Measurements from ENCODE around the gene PDE7B. TPM values are rescaled to one million over a fixed set of nuclear protein-coding genes. Genes with fewer than 3 reads are reported as not detected.

The PDE7B gene
- total and polyA plus RNA-seq, 4 donors: 0.75 to 5.2 (median 1.3) TPM

- Histone ChIP-seq H3K9me3 (ENCODE audit: control insufficient read depth in 4 of 4, low read length in 3 of 4) (no peaks in the 10 kb centered on the region), H3K4me3 (ENCODE audit: low read depth in 1 of 3, low read length in 3 of 3) (no peak overlapping the region), H3K9ac (ENCODE audit: low read depth in 1 of 2, low read length in 2 of 2) (no peak overlapping the region), H3K4me1 (ENCODE audit: control insufficient read depth in 4 of 4, insufficient read depth in 4 of 4, low read length in 3 of 4) (peaks cover 0 to 9% (median 5%) of the 10 kb centered on the region in 4 donors), H3K27ac (ENCODE audit: low read depth in 1 of 2, low read length in 2 of 2) (no peak overlapping the region), H3K36me3 (ENCODE audit: control insufficient read depth in 4 of 4, insufficient read depth in 3 of 4, low read depth in 1 of 4, low read length in 3 of 4) (no peaks in the 10 kb centered on the region), H3K27me3 (ENCODE audit: control insufficient read depth in 4 of 4, insufficient read depth in 4 of 4, low read length in 3 of 4) (no peaks in the 10 kb centered on the region)
- WGBS: 89% methylated on average over 2 of the region's 2 CpGs
- no peak for DNase-seq (ENCODE audit: low spot score)
- TF ChIP-seq, protein P1, sequence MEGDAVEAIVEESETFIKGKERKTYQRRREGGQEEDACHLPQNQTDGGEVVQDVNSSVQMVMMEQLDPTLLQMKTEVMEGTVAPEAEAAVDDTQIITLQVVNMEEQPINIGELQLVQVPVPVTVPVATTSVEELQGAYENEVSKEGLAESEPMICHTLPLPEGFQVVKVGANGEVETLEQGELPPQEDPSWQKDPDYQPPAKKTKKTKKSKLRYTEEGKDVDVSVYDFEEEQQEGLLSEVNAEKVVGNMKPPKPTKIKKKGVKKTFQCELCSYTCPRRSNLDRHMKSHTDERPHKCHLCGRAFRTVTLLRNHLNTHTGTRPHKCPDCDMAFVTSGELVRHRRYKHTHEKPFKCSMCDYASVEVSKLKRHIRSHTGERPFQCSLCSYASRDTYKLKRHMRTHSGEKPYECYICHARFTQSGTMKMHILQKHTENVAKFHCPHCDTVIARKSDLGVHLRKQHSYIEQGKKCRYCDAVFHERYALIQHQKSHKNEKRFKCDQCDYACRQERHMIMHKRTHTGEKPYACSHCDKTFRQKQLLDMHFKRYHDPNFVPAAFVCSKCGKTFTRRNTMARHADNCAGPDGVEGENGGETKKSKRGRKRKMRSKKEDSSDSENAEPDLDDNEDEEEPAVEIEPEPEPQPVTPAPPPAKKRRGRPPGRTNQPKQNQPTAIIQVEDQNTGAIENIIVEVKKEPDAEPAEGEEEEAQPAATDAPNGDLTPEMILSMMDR (IDR thresholded peaks at IDR 0.05; ENCODE audit: low read depth, low read length, missing input control): no peak
- no peak for TF ChIP-seq YY1 (IDR thresholded peaks at IDR 0.05)
- TF ChIP-seq EGR1 (IDR thresholded peaks at IDR 0.05; ENCODE audit: low read depth in 2 of 2): no peak
Observed at GRCh38 chr6:136149311-136149710, 297.8 kb downstream of the PDE7B start.

DNA sequence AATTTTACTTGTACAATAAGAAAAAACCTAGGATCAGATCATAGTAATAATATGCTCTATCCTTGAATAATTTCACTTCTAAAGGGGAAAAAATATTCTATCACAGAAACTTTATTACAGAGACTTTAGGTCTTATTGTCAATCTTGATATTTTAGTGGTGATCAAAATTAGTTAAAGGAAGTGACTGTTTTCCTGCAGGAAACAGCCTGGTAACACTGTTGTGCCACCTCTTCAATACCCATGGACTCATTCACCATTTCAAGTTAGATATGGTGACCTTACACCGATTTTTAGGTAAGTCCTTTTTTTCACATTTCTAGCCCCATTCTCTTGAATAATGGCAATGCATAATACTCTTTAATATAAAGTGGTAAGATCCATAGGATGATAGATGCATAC lies 299.5 kb downstream of the PDE7B start:
- Histone ChIP-seq H3K4me1 (ENCODE audit: control insufficient read depth in 4 of 4, insufficient read depth in 4 of 4, low read length in 3 of 4) (peaks cover 0 to 20% (median 14%) of the 10 kb centered on the region in 4 donors), H3K9me3 (ENCODE audit: control insufficient read depth in 4 of 4, low read length in 3 of 4) (no peaks in the 10 kb centered on the region), H3K27me3 (ENCODE audit: control insufficient read depth in 4 of 4, insufficient read depth in 4 of 4, low read length in 3 of 4) (no peaks in the 10 kb centered on the region), H3K27ac (ENCODE audit: low read depth in 1 of 2, low read length in 2 of 2) (no peak overlapping the region), H3K4me3 (ENCODE audit: low read depth in 1 of 3, low read length in 3 of 3) (no peak overlapping the region), H3K9ac (ENCODE audit: low read depth in 1 of 2, low read length in 2 of 2) (no peak overlapping the region), H3K36me3 (ENCODE audit: control insufficient read depth in 4 of 4, insufficient read depth in 3 of 4, low read depth in 1 of 4, low read length in 3 of 4) (no peaks in the 10 kb centered on the region)
- TF ChIP-seq EGR1 (IDR thresholded peaks at IDR 0.05; ENCODE audit: low read depth in 2 of 2) (no peak), NR2F2 (IDR thresholded peaks at IDR 0.05) (no peak), HNF4A (conservative IDR thresholded peaks at IDR 0.05) (no peak), GABPA (IDR thresholded peaks at IDR 0.05 in 1 of 2, conservative IDR thresholded peaks at IDR 0.05 in 1 of 2) (no peak), RXRA (IDR thresholded peaks at IDR 0.05) (no peak)
- TF ChIP-seq, protein P2, sequence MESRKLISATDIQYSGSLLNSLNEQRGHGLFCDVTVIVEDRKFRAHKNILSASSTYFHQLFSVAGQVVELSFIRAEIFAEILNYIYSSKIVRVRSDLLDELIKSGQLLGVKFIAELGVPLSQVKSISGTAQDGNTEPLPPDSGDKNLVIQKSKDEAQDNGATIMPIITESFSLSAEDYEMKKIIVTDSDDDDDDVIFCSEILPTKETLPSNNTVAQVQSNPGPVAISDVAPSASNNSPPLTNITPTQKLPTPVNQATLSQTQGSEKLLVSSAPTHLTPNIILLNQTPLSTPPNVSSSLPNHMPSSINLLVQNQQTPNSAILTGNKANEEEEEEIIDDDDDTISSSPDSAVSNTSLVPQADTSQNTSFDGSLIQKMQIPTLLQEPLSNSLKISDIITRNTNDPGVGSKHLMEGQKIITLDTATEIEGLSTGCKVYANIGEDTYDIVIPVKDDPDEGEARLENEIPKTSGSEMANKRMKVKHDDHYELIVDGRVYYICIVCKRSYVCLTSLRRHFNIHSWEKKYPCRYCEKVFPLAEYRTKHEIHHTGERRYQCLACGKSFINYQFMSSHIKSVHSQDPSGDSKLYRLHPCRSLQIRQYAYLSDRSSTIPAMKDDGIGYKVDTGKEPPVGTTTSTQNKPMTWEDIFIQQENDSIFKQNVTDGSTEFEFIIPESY (IDR thresholded peaks at IDR 0.05): no peak
- no peak for DNase-seq (ENCODE audit: low spot score)
- WGBS: 79% methylated on average over 1 of the region's 1 CpG

DNA sequence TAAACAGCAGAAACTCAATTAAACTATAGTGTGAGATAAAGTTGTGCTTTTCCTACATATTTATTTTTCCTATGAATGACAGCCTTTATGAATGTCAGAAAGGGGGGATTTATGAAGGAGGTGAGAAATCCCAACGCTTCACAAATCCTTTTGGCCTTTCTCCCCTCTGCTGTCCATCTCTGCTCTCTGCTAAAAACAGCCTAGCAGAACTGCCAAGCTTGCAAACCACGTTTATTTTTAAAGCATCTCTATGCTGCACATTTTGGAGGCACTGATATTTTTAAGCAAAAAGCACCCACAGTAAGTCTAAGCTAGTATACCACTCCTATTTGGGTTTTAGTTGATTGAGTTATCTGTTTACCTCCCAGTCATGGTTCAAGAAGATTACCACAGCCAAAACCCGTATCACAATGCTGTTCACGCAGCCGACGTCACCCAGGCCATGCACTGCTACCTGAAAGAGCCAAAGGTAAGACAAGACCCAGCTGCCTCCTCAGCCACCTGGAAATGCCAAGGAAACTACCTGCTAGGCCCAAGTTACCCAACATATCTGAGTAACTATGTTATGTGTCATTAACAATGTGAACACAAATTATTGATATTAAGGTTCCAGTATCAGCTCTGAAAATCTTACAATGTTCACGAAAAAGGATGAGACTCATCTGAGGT lies 302.3 kb downstream of the PDE7B start:
- TF ChIP-seq NR2F2 (IDR thresholded peaks at IDR 0.05): no peak
- TF ChIP-seq JUND (IDR thresholded peaks at IDR 0.05): no peak
- no peak for TF ChIP-seq RAD21 (IDR thresholded peaks at IDR 0.05)
- no peak for TF ChIP-seq EGR1 (IDR thresholded peaks at IDR 0.05; ENCODE audit: low read depth in 2 of 2)
- no peak for TF ChIP-seq FOXA1 (IDR thresholded peaks at IDR 0.05)
- TF ChIP-seq, protein P3, sequence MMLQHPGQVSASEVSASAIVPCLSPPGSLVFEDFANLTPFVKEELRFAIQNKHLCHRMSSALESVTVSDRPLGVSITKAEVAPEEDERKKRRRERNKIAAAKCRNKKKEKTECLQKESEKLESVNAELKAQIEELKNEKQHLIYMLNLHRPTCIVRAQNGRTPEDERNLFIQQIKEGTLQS (IDR thresholded peaks at IDR 0.05): no peak
- TF ChIP-seq RXRA (IDR thresholded peaks at IDR 0.05): no peak
- no peak for TF ChIP-seq GABPA (IDR thresholded peaks at IDR 0.05 in 1 of 2, conservative IDR thresholded peaks at IDR 0.05 in 1 of 2)
- TF ChIP-seq, protein P2 (IDR thresholded peaks at IDR 0.05): no peak
- Histone ChIP-seq H3K9me3 (ENCODE audit: control insufficient read depth in 4 of 4, low read length in 3 of 4) (no peaks in the 10 kb centered on the region), H3K27ac (ENCODE audit: low read depth in 1 of 2, low read length in 2 of 2) (no peak overlapping the region), H3K4me1 (ENCODE audit: control insufficient read depth in 4 of 4, insufficient read depth in 4 of 4, low read length in 3 of 4) (peaks cover 0 to 25% (median 23%) of the 10 kb centered on the region in 4 donors), H3K9ac (ENCODE audit: low read depth in 1 of 2, low read length in 2 of 2) (no peak overlapping the region), H3K27me3 (ENCODE audit: control insufficient read depth in 4 of 4, insufficient read depth in 4 of 4, low read length in 3 of 4) (no peaks in the 10 kb centered on the region), H3K36me3 (ENCODE audit: control insufficient read depth in 4 of 4, insufficient read depth in 3 of 4, low read depth in 1 of 4, low read length in 3 of 4) (no peaks in the 10 kb centered on the region), H3K4me3 (ENCODE audit: low read depth in 1 of 3, low read length in 3 of 3) (no peak overlapping the region)
- no peak for DNase-seq (ENCODE audit: low spot score)
- 91% methylated on average over 7 of the region's 7 CpGs for WGBS
